ELR (cell line): ENCODE data around the gene ACAD9.

ENCODE experiments used
- DNase-seq: peaks from one replicate; pipeline ENCODE4 v3.0.0-alpha.2; 2015; ENCODE audit warnings: low read depth

Gene ACAD9

DNA sequence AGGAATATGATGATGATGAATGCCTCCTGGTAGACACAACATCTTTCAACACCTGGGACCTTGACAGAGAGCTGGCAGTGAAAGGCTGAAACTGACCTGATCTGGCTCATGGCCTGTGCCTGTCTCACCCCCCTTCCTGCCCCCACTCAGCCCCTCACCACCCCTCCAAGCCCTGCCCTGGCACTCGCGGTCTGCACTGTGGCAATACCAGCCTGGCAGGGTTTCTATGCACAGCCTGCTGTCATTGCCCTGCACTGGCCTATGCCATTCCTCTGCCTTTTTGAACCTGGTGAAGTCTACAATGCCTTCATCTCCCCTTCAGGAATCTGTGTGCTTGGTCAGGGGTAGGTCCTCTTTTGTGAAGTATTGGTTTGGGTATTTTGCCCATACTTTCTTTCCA is 56.5 kb downstream of the ACAD9 start:
- no peak for DNase-seq

DNA sequence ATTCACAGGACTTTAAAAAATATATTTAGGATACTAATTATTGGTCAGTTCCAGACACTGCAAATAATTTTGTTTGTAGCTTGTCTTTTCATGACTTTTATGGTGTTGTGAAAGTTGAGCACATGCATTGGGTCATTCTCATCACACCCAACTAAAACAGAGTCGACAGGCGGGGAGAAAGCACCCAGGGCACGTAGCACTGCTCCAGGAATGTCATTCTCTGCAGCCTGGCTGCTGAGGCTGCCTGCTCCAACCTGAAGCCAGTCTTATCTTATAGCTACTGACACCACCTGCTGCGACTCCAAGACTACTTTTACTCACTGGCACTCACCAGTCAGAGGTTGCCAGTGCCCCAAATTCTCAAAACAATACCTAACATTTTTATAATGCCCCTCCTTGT is 56.9 kb downstream of the ACAD9 start:
- no peak for DNase-seq

DNA sequence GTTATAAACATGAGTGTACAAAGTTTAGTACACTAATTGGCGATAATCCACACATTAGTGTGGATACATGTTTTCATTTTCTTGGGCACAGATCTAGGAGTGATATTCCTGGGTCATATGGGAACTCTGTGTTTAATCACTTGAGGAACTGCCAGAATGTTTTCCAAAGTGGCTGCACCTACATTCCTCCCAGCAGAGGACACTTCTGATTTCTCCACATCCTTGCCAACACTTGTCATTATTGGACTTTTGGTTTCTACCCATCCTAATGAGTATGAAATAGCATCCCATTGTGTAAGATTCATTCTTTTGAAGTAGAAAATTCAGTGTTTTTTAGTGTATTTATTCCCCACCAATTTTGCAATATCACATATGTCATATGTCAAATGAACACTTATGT is 60.8 kb downstream of the ACAD9 start:
- DNase-seq = no peak

DNA sequence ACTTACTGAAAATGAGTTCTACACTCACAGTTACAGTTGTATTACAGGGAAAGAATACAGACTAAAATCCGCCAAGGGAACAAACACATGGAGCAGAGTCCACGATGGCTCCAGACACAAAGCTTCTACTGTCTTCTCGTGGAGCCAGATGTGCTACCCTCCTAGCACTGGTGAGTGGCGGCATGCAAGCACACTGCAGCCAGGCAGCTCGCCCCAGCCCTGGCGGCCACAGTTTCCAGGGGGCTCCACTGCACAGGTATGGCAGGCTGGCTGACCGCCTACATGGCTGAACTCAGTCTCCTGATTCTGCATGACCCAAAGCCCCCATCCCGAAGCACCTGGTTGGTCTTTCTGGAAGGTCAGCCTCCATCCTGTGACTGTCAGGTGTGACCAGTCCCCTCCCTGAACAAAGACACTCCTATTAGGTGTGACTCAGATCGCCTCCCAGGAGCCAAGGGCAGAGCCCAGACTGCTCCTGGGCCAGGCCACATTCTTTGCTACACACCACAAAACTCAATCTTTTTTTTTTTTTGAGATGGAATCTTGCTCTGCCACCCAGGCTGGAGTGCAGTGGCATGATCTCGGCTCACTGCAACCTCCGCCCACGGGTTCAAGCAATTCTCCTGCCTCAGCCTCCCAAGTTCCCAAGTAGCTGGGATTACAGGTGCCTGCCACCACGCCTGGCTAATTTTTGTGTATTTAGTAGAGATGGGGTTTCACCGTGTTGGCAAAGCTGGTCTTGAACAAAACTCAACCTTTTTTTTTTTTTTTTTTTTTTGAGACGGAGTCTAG is 62.9 kb downstream of the ACAD9 start:
- DNase-seq = no peak

DNA sequence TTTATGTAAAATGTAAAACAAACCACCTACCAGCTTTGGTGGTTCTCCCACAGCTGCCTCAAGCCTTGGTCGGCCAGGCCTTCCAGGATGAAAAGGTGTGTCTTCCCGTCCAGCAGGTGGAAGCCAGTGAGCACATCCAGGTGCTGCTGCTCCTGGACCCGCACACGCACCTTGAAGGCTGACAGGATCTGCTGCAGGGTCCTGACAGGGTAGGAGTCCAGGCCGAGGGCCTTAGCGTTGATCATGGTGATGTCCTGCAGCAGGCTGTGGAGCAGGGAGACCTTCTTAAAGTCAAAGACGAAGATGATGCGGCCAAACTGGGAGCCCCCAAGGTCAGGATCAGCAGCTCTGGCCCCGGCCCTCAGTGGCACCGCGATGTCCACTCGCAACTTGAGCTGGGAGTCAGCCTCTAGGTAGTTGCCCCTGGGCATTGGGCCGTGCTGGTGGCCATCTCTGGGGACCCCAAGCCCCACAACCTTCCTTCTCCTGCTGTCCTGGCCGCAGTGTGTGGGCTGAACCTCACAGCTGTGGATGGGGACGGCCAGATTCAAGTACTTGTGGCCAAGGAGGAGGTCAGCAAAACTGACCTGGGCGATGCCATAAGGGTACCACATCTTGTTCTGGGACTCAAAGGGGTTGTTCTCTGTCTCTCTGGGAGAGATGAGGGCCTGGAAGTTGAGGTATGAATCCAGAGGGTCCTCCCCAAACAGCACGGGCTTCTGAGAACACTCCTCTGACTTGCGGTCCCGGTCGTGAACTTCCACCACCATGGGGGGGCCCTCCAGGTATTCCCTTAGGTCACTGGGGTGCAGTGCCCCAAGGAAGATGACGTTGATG is 65.8 kb downstream of the ACAD9 start:
- DNase-seq = no peak

DNA sequence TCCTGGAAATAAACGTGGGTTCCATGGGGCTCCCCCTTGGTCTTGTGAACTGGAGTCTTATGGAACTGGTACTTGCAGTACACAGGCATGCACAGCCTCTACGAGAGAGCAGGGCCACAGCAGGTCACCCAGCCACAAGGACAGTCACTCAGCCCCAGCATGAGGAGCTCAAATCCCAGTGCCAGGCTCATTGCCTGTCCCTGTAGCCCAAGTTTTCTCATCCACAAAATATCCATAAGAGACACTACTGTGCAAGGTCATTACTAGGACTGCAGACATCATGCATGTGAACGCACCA is 66.4 kb downstream of the ACAD9 start:
- no peak for DNase-seq

DNA sequence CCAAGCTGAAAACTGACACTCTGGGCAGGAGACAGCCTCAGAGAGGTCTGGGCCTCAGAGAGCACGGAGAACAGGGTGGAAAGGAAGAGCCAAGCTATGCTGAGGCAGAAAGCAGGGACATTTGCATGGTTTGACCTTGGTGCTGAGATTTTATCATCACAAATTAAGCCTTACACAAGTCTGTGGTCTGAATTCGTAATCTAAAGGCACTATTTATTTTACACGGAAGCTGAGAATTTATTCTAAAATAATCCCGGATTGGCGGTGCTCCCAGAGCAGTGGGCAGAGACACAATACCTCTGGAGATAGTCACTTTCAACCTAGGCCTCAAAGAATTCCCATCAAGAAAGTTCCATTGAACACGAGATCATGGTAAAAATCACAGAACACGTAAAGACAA is 67.0 kb downstream of the ACAD9 start:
- no peak for DNase-seq

DNA sequence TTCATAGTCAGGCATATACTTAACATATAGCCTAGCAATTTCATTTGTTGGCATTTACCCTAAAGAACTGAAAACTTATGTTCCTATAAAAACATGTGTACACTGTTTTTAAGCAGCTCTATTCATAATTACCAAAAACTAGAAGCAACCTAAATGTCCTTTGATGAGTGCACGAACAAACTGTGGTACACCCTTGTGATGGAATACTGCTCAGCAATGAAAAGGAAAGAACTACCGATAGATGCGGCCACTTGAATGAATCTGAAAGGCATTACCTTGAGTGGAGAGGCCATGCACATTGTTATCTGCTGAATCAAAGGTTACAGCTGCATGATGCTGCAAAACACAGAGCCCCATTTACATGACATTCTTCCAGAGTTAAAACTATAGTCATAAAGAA is 69.7 kb downstream of the ACAD9 start:
- DNase-seq = peak; percentile 23

DNA sequence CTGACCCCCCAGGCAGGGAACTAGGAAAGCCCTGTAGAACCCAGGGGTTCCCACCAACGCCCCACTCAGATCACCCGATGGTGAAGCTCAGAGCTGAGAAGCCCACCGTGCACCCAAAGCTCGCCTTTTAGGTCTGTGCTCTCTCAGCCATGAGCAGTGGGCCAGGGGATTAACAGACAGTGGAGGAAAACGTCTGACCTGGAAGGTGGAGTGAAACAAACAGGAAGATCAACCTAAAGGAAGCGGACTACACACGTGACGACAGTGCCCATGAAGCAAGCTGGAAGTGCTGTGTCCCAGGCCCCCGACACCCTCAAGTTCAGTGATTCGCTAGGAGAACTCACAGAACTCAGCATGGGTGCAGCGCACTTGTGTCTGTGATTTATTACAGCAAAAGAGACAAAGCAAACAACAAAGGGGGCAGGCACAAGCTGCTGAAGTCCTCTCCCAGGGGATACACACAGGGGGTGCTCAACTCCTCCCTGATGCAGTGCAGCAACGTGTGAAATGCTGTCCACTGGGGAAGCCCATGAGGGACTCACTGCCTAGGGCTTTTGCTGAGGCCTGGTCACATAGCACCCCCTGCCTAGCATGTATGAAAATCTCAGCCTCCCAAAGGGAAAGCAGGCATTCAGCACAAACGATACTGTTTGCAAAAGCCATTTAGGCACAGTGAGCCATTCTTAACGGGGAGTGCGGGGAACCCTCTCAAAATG is 71.0 kb downstream of the ACAD9 start:
- DNase-seq = peak; percentile 60

DNA sequence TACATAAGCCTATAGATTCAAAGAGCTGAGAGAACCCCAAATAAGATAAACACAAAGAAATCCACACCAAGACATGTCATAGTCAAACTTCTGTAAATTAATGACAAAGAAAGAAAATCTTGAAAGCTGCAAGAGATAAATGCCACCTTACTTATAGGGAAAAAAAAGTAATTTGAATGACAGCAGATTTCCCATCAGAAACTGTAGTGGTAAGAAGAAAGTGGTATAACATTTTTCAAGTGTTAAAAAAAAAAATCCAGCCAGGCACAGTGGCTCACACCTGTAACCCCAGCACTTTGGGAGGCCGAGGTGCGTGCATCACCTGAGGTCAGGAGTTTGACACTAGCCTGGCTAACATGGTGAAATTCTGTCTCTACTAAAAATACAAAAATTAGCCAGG is 77.0 kb downstream of the ACAD9 start:
- no peak for DNase-seq
